H1 (cell line): Measurements from ENCODE around the gene UBE2B. TPM values are rescaled to one million over a fixed set of nuclear protein-coding genes. Genes with fewer than 3 reads are reported as not detected.

Experiments used
- CTCF ChIA-PET: fragments of 300-600 bp; sonication (Branson Sonifier 250); formaldehyde crosslinking; loops from one replicate; lab custom pipeline; 2021; ENCODE audit not compliant: partially characterized antibody; lab: Charles Lee
- POLR2A ChIA-PET: fragments of 300-600 bp; sonication (Branson Sonifier 250); formaldehyde crosslinking; loops from one replicate; lab custom pipeline; 2021; ENCODE audit warnings: inconsistent platforms; ENCODE audit not compliant: partially characterized antibody; lab: Charles Lee
- DNase-seq, 2 experiments: peaks; one replicate each; pipeline versions ENCODE4 v3.0.0 to v3.0.0-alpha.2; 2010 to 2022; ENCODE audit warnings: low spot score in 2 of 2, low read depth in 1 of 2, mixed read lengths in 1 of 2
- FAIRE-seq: peaks from 2 replicates; lab custom pipeline; 2011; peaks lifted over from hg19 to GRCh38; lab: Jason Lieb, UNC
- H2AFZ ChIP-seq: 2 replicates; pipeline ENCODE4 v1.8.1; 2012; ENCODE audit warnings: low read length, inconsistent platforms
- H2AK5ac ChIP-seq: 2 replicates; pipeline ENCODE4 v1.6.1; 2013; ENCODE audit warnings: low read depth, low read length
- H2BK120ac ChIP-seq: replicated peaks from 2 replicates; pipeline ENCODE3; 2013; ENCODE audit warnings: low read depth, low read length, inconsistent platforms
- H2BK12ac ChIP-seq: 2 replicates; pipeline ENCODE4 v1.6.1; 2013; ENCODE audit warnings: low read depth, low read length
- H2BK15ac ChIP-seq: 2 replicates; pipeline ENCODE4 v1.6.1; 2013; ENCODE audit warnings: low read length
- H2BK20ac ChIP-seq: 2 replicates; pipeline ENCODE4 v1.6.1; 2013; ENCODE audit warnings: low read length
- H2BK5ac ChIP-seq: 2 replicates; pipeline ENCODE4 v1.6.1; 2013; ENCODE audit warnings: low read depth, low read length
- H3K14ac ChIP-seq: 2 replicates; pipeline ENCODE4 v1.6.1; 2013; ENCODE audit warnings: inconsistent platforms; ENCODE audit not compliant: insufficient read length
- H3K18ac ChIP-seq: 2 replicates; pipeline ENCODE4 v1.6.1; 2013; ENCODE audit warnings: low read length; ENCODE audit errors: extremely low read depth
- H3K23ac ChIP-seq: 2 replicates; pipeline ENCODE4 v1.6.1; 2013; ENCODE audit warnings: inconsistent platforms; ENCODE audit not compliant: insufficient read length
- H3K23me2 ChIP-seq: 2 replicates; pipeline ENCODE4 v1.6.1; 2013; ENCODE audit warnings: low read depth, low read length
- H3K27ac ChIP-seq: 2 replicates; pipeline ENCODE4 v1.6.1; 2011; ENCODE audit warnings: low read depth, low read length, inconsistent platforms
- H3K27me3 ChIP-seq, 4 experiments: replicated peaks in 1 of 4; 1 replicate in 1 of 4; 2 replicates in 3 of 4; pipeline versions ENCODE4 v1.6.1 to v1.8.1; 2011 to 2013; ENCODE audit warnings: low read length in 3 of 4, mild to moderate bottlenecking in 3 of 4, inconsistent platforms in 2 of 4, mixed read lengths in 2 of 4, moderate library complexity in 1 of 4; ENCODE audit not compliant: control insufficient read depth in 3 of 4, insufficient read depth in 3 of 4; ENCODE audit errors: extremely low read depth in 1 of 4
- H3K36me3 ChIP-seq, 4 experiments: 2 replicates each; pipeline versions ENCODE4 v1.6.1 to v1.8.1; 2011 to 2013; ENCODE audit warnings: mild to moderate bottlenecking in 4 of 4, low read length in 3 of 4, moderate library complexity in 2 of 4, control low read depth in 1 of 4, inconsistent platforms in 1 of 4; ENCODE audit not compliant: insufficient read depth in 4 of 4, control insufficient read depth in 2 of 4
- H3K4ac ChIP-seq: replicated peaks from 2 replicates; pipeline ENCODE3; 2013; ENCODE audit warnings: low read length, low read depth, mixed read lengths, inconsistent platforms; ENCODE audit not compliant: insufficient read length
- H3K4me1 ChIP-seq, 4 experiments: replicated peaks in 1 of 4; 1 replicate in 1 of 4; 2 replicates in 3 of 4; pipeline versions ENCODE4 v1.6.1 to v1.8.1; 2011 to 2013; ENCODE audit warnings: low read length in 3 of 4, inconsistent platforms in 2 of 4, mixed read lengths in 1 of 4; ENCODE audit not compliant: insufficient read depth in 4 of 4, control insufficient read depth in 3 of 4
- H3K4me2 ChIP-seq, 2 experiments: 2 replicates each; pipeline versions ENCODE4 v1.6.1 to v1.8.1; 2011 to 2013; ENCODE audit warnings: low read depth in 2 of 2, low read length in 2 of 2, control low read depth in 1 of 2, inconsistent platforms in 1 of 2, mild to moderate bottlenecking in 1 of 2; ENCODE audit not compliant: insufficient read depth in 1 of 2
- H3K4me3 ChIP-seq, 4 experiments: fragments of 200-600, 300-600 bp in 1 of 4; sonication (generic), shearing (Covaris generic), sonication (Bioruptor Twin) in 1 of 4; 2 replicates each; pipeline versions ENCODE4 v1.5.1 to v1.8.1; 2011 to 2016; ENCODE audit warnings: low read length in 4 of 4, low read depth in 3 of 4, control low read depth in 2 of 4, inconsistent platforms in 2 of 4, mild to moderate bottlenecking in 2 of 4, mixed read lengths in 1 of 4, moderate library complexity in 1 of 4; ENCODE audit not compliant: insufficient read depth in 2 of 4; ENCODE audit errors: extremely low read depth in 1 of 4
- H3K56ac ChIP-seq: replicated peaks from 2 replicates; pipeline ENCODE3; 2013; ENCODE audit warnings: low read depth, mild to moderate bottlenecking, mixed read lengths, low read length, inconsistent platforms; ENCODE audit not compliant: insufficient read length
- H3K79me1 ChIP-seq: 2 replicates; pipeline ENCODE4 v1.6.1; 2013; ENCODE audit warnings: low read depth, low read length, control low read depth
- H3K79me2 ChIP-seq, 2 experiments: 2 replicates each; pipeline versions ENCODE4 v1.6.1 to v1.8.1; 2012 to 2013; ENCODE audit warnings: low read length in 2 of 2, mild to moderate bottlenecking in 2 of 2, inconsistent platforms in 1 of 2; ENCODE audit not compliant: insufficient read depth in 2 of 2, control insufficient read depth in 1 of 2
- H3K9ac ChIP-seq, 4 experiments: replicated peaks in 1 of 4; 1 replicate in 1 of 4; 2 replicates in 3 of 4; pipeline versions ENCODE4 v1.6.1 to v1.8.1; 2011 to 2013; ENCODE audit warnings: low read depth in 3 of 4, low read length in 3 of 4, control low read depth in 2 of 4, mild to moderate bottlenecking in 2 of 4, moderate library complexity in 2 of 4, inconsistent platforms in 1 of 4; ENCODE audit errors: extremely low read depth in 1 of 4
- H3K9me3 ChIP-seq, 2 experiments: 2 replicates each; pipeline versions ENCODE4 v1.6.1 to v1.8.1; 2012 to 2013; ENCODE audit warnings: mild to moderate bottlenecking in 2 of 2, moderate library complexity in 2 of 2, control low read depth in 1 of 2, inconsistent platforms in 1 of 2, low read depth in 1 of 2, low read length in 1 of 2, mixed read lengths in 1 of 2; ENCODE audit not compliant: insufficient read depth in 2 of 2
- H4K20me1 ChIP-seq, 2 experiments: replicated peaks in 1 of 2; 2 replicates each; pipeline versions ENCODE3 to v1.8.1; 2011 to 2013; ENCODE audit warnings: inconsistent platforms in 2 of 2, low read length in 2 of 2, mild to moderate bottlenecking in 1 of 2; ENCODE audit not compliant: insufficient read depth in 2 of 2, control insufficient read depth in 1 of 2
- H4K5ac ChIP-seq: 2 replicates; pipeline ENCODE4 v1.6.1; 2013; ENCODE audit warnings: low read length, low read depth, mixed read lengths, inconsistent platforms; ENCODE audit not compliant: insufficient read length
- H4K8ac ChIP-seq: 2 replicates; pipeline ENCODE4 v1.8.0; 2013; ENCODE audit warnings: mild to moderate bottlenecking, moderate library complexity, low read length, inconsistent platforms; ENCODE audit not compliant: insufficient read depth; ENCODE audit errors: extremely low read depth
- H4K91ac ChIP-seq: replicated peaks from 2 replicates; pipeline ENCODE3; 2013; ENCODE audit warnings: low read length, mixed read lengths, inconsistent platforms; ENCODE audit not compliant: insufficient read length
- ATF2 ChIP-seq: IDR thresholded peaks from 2 replicates; pipeline ENCODE4 v1.6.1; 2012; ENCODE audit warnings: low read length, inconsistent platforms
- GTF2F1 ChIP-seq: IDR thresholded peaks from 2 replicates; pipeline ENCODE4 v1.6.1; 2012; ENCODE audit warnings: low read depth, low read length, improper control_type of control experiment, borderline replicate concordance
- TAF7 ChIP-seq: optimal IDR thresholded peaks from 2 replicates; pipeline ENCODE3; 2011; ENCODE audit warnings: low read depth, mild to moderate bottlenecking, inconsistent platforms, low read length, moderate library complexity, borderline replicate concordance
- whole genome bisulfite sequencing, 2 experiments: shearing (Covaris generic) in 1 of 2; methylation state at CpG; one replicate each; pipeline versions ENCODE4 v1.1.6 to v1.1.7; 2013 to 2015; ENCODE audit warnings: low lambda C conversion rate in 2 of 2, mixed read lengths in 2 of 2, inconsistent platforms in 1 of 2, low coverage in 1 of 2, missing lambda C conversion rate in 1 of 2; ENCODE audit not compliant: insufficient replicate concordance in 2 of 2, insufficient coverage in 1 of 2, insufficient read length in 1 of 2; ENCODE audit errors: extremely low coverage in 1 of 2, missing lambda C conversion rate in 1 of 2; 5-methylcytosine and 5-hydroxymethylcytosine counted together
- polyA plus RNA-seq, 7 experiments: library from polyadenylated mRNA; depleted of rRNA in 3 of 7; stranded (reverse) in 5 of 7; unstranded in 2 of 7; fragments of >200 nt in 5 of 7; fragments of 200-250 nt in 2 of 7; gene quantifications; 1 replicate in 5 of 7; 2 replicates in 1 of 7; 4 replicates in 1 of 7; pipeline versions ENCODE4 v1.2.1 to v1.2.3, GENCODE V29; 2011 to 2013; ENCODE audit warnings: missing spikeins in 2 of 7, mixed read lengths in 2 of 7
- total RNA-seq: library from RNA; stranded (reverse); fragmentation: NEBNext Ultra II Directional; extraction: Animal tissue kit (Norgen Biotek cat#: 25700); gene quantifications from 2 replicates; pipeline ENCODE4 v1.2.1, GENCODE V29; 2021

Gene UBE2B
- total and polyA plus RNA-seq, 2 of the 8 experiments (the other 6 are each of a cell fraction or from before 2014, with no cell fraction given): 15.9 to 46.8 TPM

DNA sequence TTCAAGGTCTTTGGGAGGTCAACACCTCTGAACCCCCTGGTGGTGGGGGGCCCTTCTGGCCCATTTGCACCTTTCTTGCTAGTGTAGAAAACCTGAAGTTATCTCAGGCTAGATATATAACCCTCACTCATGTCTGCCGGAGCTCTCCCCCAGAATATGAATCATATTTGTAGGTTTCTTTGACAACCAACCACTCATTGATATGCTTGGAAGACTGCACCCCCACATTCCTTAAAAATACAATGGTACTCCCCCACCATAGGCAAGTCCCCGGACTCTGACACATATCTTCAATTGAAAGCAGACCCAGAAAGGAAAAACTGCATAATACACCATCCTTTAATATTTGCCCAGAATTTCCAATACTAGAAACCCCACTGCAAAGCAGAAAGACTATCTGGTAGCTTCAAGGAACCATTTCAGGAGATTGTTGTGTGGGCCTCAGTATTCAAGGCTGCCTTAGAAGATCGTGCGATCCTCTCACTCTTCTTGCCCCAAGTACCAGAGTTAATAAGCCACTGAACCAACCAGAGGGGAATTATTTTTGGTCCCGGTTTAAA lies 978 bp upstream of the UBE2B start:
- H3K4me2 ChIP-seq: peak overlapping the region; percentile 70 to 76
- 50% methylated on average over 5 of the region's 5 CpGs; no CpG with 5 or more reads in 1 of the 2 experiments for WGBS, 2 experiments
- no peak overlapping the region for H2BK15ac ChIP-seq
- no peak overlapping the region for H4K8ac ChIP-seq
- DNase-seq (no peak), FAIRE-seq (no peak)
- no peak for TF ChIP-seq GTF2F1
- TF ChIP-seq ATF2: no peak
- TF ChIP-seq TAF7: peak; percentile 10
- no peaks in the 10 kb centered on the region for H3K27me3 ChIP-seq
- no peak overlapping the region; the same call in 1 of the 2 replicates for H2BK5ac ChIP-seq
- H3K23me2 ChIP-seq: peaks cover 3% of the 10 kb centered on the region; the same call in 1 of the 2 replicates
- H3K18ac ChIP-seq: no peak overlapping the region
- ChIA-PET POLR2A (interaction anchor here (0.8 to 2.4 kb wide), 3 partner anchors 41 to 145 kb away, joined by 3 to 21 read pairs (median 3); partner anchors contain the start of genes CDKN2AIPNL and PPP2CA), CTCF (interaction anchor here (0.6 to 1.5 kb wide), 2 partner anchors 40 to 183 kb away, joined by 3 to 4 read pairs; no protein-coding TSS in a partner anchor)
- 0 out of 2 replicates have a peak overlapping the region, but pooled peaks have one; percentile 2 for H2BK20ac ChIP-seq
- no peak overlapping the region for H2BK120ac ChIP-seq
- peaks cover 12 to 52% of the 10 kb centered on the region in 2 experiments for H3K79me2 ChIP-seq
- no peak overlapping the region for H3K4ac ChIP-seq
- H2AK5ac ChIP-seq: no peak overlapping the region
- H3K9me3 ChIP-seq: no peaks in the 10 kb centered on the region
- H3K14ac ChIP-seq: no peak overlapping the region
- no peak overlapping the region for H4K5ac ChIP-seq
- peaks cover 6 to 7% of the 10 kb centered on the region in 2 experiments for H4K20me1 ChIP-seq
- H3K27ac ChIP-seq: peak overlapping the region; percentile 98; the same call in 1 of the 2 replicates
- peak overlapping the region; percentile 30; the same call in 1 of the 2 replicates for H2AFZ ChIP-seq
- H2BK12ac ChIP-seq: peak overlapping the region; percentile 96; the same call in 1 of the 2 replicates
- no peak overlapping the region for H3K56ac ChIP-seq
- peak overlapping the region; percentile 65 to 91 (median 82); a peak in 7 of 8 replicates for H3K4me3 ChIP-seq
- no peak overlapping the region for H4K91ac ChIP-seq
- H3K4me1 ChIP-seq: no peaks in the 10 kb centered on the region; a peak in 3 of 7 replicates
- H3K79me1 ChIP-seq: no peaks in the 10 kb centered on the region; the same call in none of the 2 replicates
- H3K9ac ChIP-seq: peak overlapping the region in 3 of 4 experiments; percentile 73 to 97 (median 94); a peak in 6 of 7 replicates
- H3K36me3 ChIP-seq: peaks cover 0 to 12% (median 0%) of the 10 kb centered on the region in 4 experiments; a peak in 1 of 8 replicates
- H3K23ac ChIP-seq: no peak overlapping the region
